ENCODE results near the gene BDKRB2.

The BDKRB2 gene

GRCh38 chr14:96197163-96197852 is 7.3 kb upstream of the BDKRB2 start:
- no peak for DNase-seq (ENCODE audit: extremely low read depth in 1 of 2, low read depth in 1 of 2)

- DNase-seq (ENCODE audit: extremely low read depth in 1 of 2, low read depth in 1 of 2): no peak
Measured at GRCh38 chr14:96197969-96198368, 6.7 kb upstream of the BDKRB2 start.

GRCh38 chr14:96198430-96199130 is 6.1 kb upstream of the BDKRB2 start:
- no peak for DNase-seq (ENCODE audit: extremely low read depth in 1 of 2, low read depth in 1 of 2)

GRCh38 chr14:96201157-96201556 is 3.5 kb upstream of the BDKRB2 start:
- no peak for DNase-seq (ENCODE audit: extremely low read depth in 1 of 2, low read depth in 1 of 2)

- no peak for DNase-seq (ENCODE audit: extremely low read depth in 1 of 2, low read depth in 1 of 2)
Measured at GRCh38 chr14:96201965-96202364, 2.7 kb upstream of the BDKRB2 start.

GRCh38 chr14:96202441-96203094 is 2.1 kb upstream of the BDKRB2 start:
- no peak for DNase-seq (ENCODE audit: extremely low read depth in 1 of 2, low read depth in 1 of 2)

- no peak for DNase-seq (ENCODE audit: extremely low read depth in 1 of 2, low read depth in 1 of 2)
Measured at GRCh38 chr14:96203116-96203515, 1.5 kb upstream of the BDKRB2 start.

GRCh38 chr14:96203635-96204034 is 1.0 kb upstream of the BDKRB2 start:
- DNase-seq (ENCODE audit: extremely low read depth in 1 of 2, low read depth in 1 of 2): no peak

GRCh38 chr14:96205059-96205977 is 679 bp downstream of the BDKRB2 start:
- no peak for DNase-seq (ENCODE audit: extremely low read depth in 1 of 2, low read depth in 1 of 2)

- DNase-seq (ENCODE audit: extremely low read depth in 1 of 2, low read depth in 1 of 2): no peak
Measured at GRCh38 chr14:96205978-96206360, 1.3 kb downstream of the BDKRB2 start.

GRCh38 chr14:96206461-96206860 is 1.8 kb downstream of the BDKRB2 start:
- DNase-seq (ENCODE audit: extremely low read depth in 1 of 2, low read depth in 1 of 2): no peak

- DNase-seq (ENCODE audit: extremely low read depth in 1 of 2, low read depth in 1 of 2): no peak
Measured at GRCh38 chr14:96207686-96208085, 3.0 kb downstream of the BDKRB2 start.

GRCh38 chr14:96208739-96209138 is 4.1 kb downstream of the BDKRB2 start:
- DNase-seq (ENCODE audit: extremely low read depth in 1 of 2, low read depth in 1 of 2): no peak

- no peak for DNase-seq (ENCODE audit: extremely low read depth in 1 of 2, low read depth in 1 of 2)
Measured at GRCh38 chr14:96212140-96212539, 7.5 kb downstream of the BDKRB2 start.

GRCh38 chr14:96212896-96213295 is 8.3 kb downstream of the BDKRB2 start:
- no peak for DNase-seq (ENCODE audit: extremely low read depth in 1 of 2, low read depth in 1 of 2)

- no peak for DNase-seq (ENCODE audit: extremely low read depth in 1 of 2, low read depth in 1 of 2)
Measured at GRCh38 chr14:96213871-96214465, 9.3 kb downstream of the BDKRB2 start.

- DNase-seq (ENCODE audit: extremely low read depth in 1 of 2, low read depth in 1 of 2): no peak
Measured at GRCh38 chr14:96214793-96215192, 10.2 kb downstream of the BDKRB2 start.

GRCh38 chr14:96215452-96216244 is 11.0 kb downstream of the BDKRB2 start:
- DNase-seq (ENCODE audit: extremely low read depth in 1 of 2, low read depth in 1 of 2): no peak

GRCh38 chr14:96216627-96217026 is 12.0 kb downstream of the BDKRB2 start:
- DNase-seq (ENCODE audit: extremely low read depth in 1 of 2, low read depth in 1 of 2): no peak

- no peak for DNase-seq (ENCODE audit: extremely low read depth in 1 of 2, low read depth in 1 of 2)
Measured at GRCh38 chr14:96217376-96217913, 12.8 kb downstream of the BDKRB2 start.

All from activated CD8-positive, alpha-beta memory T cell treated with anti-CD3 and anti-CD28 coated beads for 1 hour (primary cell).